DMS79 (cell line): ENCODE measurements around the gene CCDC92.
A peak's percentile ranks its signal among the peaks of the same experiment; 100 is the strongest.

Source experiments
- DNase-seq: peaks from one replicate; lab custom pipeline; 2025; lab: John Stamatoyannopoulos, UW

The CCDC92 gene, protein sequence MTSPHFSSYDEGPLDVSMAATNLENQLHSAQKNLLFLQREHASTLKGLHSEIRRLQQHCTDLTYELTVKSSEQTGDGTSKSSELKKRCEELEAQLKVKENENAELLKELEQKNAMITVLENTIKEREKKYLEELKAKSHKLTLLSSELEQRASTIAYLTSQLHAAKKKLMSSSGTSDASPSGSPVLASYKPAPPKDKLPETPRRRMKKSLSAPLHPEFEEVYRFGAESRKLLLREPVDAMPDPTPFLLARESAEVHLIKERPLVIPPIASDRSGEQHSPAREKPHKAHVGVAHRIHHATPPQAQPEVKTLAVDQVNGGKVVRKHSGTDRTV

DNA sequence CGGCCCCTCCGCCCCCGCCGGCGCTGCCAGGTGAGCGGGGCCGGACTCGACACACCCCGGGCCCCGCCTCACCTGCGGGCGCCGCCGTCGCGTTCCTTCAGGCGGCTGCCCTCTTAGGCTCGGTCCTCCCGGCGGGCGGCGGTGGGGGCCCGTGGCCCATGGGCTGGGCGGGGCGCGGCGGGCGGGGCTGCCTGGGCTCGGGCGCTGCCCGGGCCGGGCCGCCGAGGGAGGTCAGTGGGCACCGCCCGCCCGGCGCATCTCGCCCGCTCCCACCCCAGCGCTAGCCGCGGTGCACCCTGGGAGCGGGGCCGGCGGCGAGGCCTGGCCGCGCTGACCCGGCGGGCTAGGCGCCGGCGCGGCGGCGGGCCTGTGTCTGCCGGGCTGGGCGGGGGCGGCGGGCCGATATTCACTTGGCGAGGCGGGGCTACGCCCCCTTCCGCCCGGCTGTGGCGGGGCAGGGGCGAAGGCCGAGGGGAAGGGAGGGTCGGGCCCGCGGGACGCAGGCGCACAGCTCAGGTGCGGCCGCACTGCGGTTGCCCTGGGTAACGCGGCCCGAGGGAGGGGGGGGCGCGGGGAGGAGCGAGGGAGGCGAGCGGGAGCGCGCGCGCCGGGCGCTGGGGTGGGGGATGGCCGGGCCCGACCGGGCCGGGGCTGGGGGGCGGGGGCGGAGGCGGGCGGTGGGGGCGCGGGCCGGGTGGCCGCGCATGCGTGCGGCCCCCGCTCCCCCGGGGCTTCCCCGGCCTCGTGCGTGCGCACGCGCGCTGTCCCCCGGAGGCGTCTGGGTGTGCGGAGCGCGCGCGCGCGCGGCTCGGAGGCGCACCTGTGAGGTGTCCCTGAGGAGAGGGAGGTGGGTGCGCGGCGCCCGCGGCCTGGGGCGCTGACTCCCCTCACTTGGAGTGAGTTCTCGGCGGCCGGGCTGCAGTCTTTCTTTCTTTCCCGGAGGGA lies at the start of gene CCDC92, which contains the start of gene ZNF664:
TSS of gene CCDC92 (minus strand) at position 375 of the 945 bp plus-strand sequence. CDS start 28,526 bp downstream, outside the sequence.
TSS of gene ZNF664 (plus strand) at position 759 of the 945 bp plus-strand sequence. CDS start 38,930 bp downstream, outside the sequence.
- peak; percentile 90 for DNase-seq

DNA sequence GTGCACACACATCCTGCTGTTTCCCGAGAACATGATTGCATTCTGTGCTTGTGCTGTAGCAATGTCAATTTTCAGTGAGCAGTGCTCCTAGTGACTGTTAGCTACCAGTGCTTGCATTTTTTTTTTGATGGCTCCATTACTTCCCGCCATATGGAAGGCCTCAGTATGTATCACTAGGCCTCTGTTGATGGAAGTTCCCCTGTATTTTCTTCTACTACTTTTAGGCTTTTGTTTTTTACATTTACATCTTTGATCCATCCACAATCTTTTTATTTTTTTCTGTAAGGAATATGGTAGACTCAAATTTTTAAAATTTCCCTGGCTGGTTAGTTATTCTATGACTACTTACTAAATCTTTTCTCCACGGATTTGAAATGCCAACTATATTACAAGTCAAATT lies 49.5 kb upstream of the CCDC92 start:
- DNase-seq: no peak

DNA sequence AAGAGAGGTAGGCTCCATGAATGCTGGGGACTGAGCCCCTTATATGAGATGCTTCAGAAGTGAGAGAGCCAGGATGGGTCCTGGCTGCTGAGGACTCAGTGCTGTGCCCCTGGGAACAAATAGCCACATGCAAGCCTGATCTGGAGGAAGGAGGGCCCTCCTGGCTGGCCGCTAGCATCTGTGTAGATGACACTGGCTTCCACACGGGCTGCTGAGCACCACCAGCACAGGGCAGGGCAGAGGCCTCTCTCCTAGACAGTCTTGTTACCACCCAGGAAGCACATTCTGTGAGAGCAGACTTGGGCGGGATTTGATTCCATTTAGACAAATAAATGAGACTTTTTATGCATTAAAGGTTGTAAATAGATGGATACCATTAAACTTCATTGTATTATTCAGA lies 48.4 kb upstream of the CCDC92 start:
- no peak for DNase-seq

DNA sequence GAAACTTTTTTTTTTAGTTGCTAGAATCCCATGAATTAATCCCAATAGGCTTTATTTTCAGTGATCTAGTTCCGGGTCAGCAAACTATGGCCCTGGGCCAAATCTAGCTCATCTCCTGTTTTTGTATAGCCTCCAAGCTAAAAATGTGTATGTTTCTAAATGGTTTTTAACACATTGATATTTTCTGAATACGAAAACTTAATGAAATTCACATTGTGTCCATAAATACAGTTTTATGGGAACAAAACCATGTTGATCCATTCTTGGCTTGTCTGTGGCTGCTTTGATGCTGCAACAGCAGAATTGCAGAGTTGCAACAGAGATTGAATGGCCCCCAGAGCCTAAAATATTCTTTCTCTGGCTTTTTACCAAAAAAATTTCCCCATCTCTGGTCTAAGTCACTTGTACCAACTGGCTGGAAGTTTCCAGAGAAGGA lies 47.9 kb upstream of the CCDC92 start:
- DNase-seq: no peak

DNA sequence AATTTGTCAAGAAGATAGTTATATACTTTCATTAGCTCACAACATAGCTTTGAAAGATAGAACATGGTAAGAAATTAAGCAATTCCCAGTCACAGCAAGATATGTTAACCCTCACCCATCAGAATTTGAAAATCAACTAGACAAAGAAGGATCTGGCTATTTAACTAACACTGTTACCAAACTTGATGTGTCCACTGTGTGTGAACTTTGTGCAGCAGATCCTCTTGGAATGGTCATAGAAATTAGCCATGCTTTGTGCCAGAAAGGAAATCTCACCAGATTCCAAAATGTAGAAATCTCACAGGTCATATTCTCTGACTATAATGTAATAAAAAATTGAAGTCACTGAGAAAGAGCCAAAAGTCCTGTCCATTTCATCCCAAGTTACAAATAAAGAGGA lies 46.5 kb upstream of the CCDC92 start:
- DNase-seq: no peak

DNA sequence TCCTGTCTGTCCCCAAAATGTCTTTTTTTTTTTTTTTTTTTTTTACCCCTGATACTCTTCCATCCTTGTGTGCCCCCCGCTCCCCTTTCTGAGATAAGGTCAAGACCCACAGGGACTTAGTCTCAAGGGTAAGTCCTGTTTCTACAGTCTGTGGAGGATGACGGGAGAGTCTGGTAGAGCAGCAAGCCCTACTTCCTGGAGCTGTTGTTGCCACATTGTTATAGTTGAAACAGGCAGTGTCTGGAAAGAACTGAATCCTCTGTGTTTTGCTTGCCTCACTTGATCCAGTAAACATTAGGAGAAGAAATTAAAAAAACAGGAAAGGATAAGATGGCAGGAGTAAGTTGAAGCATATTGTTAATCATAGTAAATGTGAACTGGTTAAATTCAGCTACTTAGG lies 45.9 kb upstream of the CCDC92 start:
- DNase-seq: no peak

DNA sequence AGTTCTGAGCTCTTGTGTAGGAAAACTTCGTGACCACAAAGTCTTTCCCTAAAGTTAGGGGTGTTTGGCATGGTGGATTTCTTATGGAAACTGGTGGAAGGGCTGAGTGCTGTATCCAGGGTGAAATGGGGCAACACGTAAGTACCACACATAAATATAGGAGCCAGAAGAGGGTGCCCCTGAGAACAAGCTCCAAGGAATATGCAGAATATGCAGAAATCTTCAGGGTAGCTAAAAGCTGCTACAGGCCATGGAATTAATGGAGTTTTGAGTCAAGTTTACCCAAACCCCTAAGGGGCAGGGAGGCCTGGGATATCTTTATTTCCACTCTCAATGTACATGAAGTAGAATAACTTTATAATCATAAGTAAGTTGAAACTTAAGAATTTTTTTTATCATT lies 44.4 kb upstream of the CCDC92 start:
- DNase-seq: no peak

DNA sequence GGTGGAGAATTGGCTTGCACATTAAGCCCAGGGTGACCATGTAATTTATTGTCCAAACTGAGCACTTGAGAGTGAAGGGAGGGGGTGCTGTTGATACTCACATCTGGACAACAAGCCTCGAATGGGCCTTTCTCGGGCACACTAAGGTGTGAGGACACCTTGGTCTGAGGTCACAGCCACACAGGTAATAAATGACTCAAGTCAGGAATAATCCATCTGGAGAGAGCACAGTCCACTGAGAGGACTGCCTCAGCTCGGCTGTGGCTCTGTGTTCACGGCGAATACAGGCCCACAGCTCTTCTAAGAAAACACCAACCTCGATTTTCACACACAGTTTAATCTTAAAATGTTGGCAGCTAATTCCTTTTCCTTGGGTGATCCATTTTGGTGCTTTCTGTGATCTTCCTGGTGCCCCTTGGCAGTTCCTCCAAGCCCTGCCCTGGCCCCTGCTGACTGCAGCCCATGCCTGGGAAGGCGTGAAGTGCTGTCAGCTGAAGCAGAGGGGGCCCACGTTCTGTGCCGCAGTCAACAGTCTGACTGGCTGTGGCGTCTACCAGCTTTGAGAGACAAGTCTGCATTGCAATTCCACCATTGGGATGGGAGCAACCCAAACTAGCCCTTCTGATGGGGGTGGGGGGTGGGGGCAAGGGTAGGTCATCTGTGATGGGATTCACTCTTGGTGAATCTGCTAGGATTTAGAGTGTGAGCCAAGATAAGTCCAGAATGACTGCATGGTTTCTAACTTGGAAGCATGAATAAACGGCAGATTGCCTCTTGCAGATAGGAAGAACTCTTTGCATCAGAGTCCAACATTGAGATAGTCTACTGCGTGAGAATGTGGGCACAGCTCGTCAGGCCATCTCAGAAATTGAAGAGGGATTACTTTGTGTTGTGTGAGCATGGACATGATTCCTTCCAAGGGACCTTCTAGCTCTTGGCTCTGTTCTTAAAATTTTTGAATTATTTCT lies 43.1 kb upstream of the CCDC92 start:
- no peak for DNase-seq

DNA sequence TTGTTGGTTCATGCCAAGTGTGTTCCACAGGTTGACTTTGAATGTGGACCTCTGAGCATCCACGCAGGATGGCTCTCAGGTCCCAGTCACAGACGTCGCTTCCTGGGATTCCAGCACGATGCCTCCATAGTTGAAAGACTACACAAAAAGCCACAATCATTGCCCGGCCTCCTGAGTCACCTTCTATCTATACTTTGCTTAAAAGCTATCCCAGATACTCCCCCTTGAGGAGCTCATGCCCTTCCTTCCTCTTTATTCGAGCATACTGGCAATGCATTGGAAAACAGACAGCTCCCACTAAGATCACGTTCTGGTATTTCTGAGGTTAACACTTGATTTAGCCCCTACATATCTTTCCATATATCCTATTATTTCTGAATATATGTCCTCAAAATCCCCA lies 40.4 kb upstream of the CCDC92 start:
- no peak for DNase-seq

DNA sequence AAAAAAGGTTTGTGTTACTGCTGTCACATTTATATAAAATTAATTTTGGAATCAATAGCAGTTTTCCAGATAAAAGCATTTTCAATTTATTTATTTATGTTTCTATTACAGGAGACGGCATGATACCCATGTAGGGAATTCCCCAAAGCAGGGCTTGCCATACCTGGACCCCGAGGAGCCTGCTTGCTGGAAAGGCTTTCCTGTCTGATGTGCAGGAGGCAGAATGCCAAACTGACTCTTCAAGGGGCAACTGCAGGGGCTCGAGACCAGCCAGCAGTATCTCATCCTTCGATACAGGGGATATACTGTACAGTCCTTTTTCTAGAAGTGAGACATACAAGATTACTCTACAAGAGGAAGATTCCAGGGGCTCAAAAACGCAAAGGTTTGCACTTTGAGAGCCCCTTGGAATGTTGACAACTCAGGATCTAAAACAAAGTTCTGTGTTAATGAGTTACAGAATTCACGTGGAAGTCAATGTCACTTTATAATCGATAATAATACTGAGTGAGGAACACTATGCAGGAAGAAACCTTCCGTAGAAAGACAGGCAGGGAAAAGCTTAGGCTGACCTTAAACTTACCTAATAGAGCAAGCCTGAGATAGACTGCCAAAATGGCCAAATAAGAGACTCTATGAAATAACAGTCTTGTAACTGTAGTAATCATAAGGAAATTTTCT lies 38.9 kb upstream of the CCDC92 start:
- no peak for DNase-seq

DNA sequence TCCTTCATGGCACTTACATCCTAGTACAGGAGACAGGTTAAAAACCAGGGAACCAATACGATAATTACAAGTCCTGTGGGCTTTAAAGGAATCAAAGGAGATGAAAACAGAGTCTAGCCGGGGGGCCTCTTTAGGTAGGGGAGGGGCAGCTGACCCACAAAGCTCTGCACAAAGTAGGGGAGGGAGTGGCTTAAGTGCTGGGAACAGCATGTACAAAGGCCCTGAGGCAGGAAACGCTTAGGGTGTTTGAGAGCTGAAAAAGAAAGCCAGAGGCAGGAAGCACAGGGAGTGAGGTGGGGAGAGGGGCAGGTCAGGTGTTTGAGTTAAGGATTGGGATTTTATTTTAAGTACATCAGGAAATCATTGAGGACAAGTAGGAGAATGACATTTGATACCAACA lies 38.1 kb upstream of the CCDC92 start:
- DNase-seq: no peak

DNA sequence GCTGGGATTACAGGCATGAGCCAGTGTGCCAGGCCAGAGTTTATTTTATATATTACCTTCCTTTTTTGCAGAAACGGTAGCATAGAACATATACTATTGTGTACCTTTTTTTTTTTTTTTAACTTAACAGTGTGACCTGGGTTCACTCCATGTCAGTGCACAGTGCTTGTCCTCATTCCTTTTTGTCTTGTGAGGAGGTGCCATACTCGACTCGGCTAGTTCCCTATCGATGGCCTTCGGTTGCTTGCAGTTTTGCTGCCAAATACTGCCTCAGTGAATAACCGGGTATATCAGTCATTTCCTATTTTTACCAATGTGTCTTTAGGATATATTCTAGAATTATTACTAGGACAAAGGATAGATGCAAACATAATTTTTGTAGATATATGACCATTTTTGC lies 37.1 kb upstream of the CCDC92 start:
- no peak for DNase-seq

DNA sequence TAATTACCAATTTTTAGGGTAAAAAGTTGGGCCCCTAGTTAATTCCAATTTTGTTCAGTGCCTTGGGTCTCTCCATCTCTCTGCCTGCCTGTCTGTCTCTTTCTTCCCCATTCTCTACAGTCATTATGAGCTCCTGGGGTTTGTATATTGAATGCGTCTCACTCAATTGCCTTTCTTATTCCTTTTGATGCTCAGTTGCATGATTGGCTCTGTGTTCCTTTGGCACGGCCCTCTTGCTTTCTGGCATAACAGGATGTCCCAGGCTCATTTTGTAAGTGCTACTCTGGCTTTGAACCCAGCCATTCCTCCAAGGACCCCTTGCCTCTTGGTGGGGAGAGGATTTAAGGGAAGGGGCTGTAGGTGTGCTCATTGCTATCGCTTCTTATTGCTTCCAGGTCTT lies 36.0 kb upstream of the CCDC92 start:
- no peak for DNase-seq

DNA sequence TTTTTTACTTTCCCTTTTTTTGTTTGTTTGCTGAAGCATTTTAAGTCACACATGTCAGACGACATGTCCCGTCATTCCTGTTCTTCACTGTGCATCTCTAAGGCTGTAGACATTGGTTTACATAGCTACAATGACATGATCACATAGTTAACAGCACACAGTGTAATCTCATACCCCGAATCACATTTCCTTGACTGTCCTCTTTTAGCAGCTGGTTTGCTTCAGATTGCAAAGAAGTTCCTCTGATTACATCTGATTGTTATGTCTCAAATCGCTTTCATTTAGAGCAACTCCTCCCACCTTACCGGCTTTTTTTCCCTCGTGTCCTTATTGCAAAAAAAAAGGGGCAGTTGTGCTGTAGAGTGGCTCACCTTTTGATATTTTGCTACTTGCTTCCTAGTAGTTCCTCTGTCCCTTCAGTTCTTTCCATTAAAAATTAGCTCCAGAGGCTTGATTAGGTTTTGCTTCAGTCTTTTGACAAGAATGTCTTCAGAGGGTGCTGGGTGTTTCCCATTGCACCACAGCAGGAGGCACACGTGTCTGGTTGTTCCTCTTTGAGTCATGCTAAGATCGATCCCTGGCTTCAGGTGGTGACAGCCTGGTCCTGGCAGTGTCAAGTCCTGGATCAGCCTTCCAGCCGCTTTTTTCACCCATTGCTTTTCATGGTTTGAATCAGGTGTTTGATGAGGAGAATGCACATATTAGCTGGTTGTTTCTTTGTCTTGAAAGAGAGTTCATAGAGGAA lies 35.4 kb upstream of the CCDC92 start:
- no peak for DNase-seq

DNA sequence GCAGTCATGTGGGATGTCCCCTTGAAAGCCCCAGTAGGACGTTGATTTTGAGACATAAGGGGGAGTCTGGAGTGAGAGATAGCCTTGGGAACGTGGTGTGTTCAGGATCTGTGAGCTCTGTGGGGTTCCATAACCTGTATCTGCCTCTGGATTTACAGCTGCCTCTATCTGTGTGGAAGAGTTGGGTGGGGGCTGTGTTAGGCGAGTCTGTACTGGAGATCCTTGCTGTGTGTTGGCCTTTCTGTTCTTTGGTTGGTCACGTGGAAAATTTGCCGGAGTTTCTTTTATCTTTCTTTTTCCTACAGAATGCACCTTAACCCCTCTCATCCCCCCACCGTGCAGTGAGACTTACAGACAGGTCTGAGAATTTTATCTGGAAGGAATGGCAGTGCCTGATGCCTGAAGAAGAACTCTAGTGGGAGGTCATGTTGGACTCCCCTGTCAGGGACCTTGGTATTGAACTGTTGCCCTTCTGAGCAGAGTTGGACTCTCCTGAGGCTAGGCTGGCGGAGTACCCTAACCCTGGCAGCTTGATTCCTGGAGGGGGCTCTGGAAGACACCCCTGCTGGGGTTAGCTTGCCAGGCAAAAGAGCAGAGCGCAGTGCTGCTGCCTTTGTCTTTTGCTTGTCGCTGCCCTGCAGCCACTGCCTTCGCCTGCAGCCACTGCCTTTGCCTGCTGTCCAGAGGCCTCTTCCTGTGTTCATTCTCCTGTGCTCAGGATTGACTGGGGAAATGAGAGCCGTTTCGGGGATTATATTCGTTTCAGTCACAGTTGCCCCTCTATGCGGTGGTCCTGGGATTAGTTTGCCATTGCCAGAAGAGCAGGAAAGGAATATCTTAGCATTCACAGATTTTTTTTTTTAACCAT lies 34.4 kb upstream of the CCDC92 start:
- DNase-seq: no peak

DNA sequence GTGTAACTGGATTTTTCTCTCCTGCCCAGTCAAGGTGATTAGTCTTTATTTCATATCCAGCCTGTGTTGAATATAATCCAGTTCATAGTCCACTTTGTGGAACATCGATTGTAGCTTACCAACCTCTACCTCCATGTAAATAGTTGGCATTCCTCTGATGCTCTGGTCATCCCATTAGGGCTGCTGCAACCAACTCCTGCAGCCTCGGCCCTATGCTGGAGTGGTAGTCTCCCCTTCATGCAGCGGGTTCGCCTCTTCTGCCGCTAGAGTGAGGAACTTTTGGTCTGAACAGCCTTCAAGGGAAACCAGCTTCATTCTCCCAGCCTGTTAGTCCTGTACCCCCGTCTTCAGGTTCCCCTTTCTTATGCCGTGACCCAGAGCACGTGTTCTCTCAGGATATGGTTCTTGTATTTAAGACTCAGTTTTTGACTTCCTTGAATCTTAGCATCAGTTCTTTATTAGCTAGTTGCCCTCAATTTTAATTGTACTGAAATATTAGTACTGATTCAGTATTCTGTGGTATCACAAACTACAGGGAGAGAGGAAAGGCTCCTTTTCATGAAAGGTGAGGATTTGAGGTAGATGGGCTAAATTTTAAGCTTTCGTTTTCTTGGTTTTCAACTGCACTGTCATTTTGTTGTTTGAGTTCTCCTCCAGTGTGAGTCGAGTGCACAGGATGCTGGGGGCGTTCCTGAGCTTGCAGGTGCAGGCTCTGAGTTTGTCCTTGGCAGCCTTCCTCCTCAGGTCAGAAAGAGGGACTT lies 33.6 kb upstream of the CCDC92 start:
- DNase-seq: no peak

DNA sequence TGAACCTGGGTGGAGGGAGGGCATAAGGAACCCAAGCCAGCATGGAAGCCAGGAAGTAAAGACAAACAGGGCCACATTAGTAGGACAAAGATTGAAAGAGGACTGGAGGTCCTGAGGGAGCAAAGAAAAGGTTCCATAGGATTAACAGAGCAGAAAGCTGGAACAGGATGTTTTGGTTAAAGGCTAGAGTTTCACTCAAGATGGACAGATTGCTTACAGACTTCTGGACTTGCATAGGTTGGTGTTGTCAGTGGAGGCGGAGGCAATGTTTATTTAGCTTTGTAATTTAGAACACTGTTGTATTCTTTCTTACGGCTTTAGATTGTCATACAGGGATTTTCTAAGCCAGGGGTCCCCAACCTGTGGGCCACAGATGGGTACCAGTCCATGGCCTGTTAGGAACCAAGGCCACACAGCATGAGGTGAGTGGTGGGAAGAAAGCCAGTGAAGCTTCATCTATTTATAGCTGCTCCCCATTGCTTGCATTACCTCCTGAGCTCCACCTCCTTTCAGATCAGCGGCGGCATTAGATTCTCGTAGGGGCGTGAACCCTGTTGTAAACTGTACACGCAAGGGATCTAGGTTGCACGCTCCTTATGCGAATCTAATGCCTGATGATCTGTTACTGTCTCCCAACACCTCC lies 31.7 kb upstream of the CCDC92 start:
- DNase-seq: no peak

DNA sequence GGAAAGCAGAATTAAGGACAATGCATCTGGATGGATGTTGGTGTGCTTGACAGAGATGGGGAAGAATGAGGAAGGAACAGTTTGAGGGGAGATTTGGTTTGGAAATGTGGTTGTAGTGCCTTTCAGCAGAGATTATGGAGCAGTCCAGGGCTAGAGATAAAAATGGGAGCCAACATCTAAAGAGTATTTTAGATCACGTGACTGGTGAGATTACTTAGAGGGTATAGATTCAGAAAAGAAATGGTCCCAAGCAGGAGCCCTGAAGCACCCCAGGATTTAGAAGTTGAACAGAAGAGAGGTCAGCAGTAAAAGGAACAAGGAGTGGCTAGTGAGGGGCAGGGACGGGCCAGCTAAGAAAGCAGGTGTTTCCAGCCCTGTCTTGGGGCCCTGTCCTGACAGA lies 30.0 kb upstream of the CCDC92 start:
- DNase-seq: no peak
